Kidney capillary endothelial cell (primary cell): ENCODE results near the gene ZNF366.

Experiments used
- DNase-seq: peaks from one replicate; pipeline ENCODE4 v3.0.0-alpha.2; 2018; ENCODE audit warnings: low spot score

The ZNF366 gene

DNA sequence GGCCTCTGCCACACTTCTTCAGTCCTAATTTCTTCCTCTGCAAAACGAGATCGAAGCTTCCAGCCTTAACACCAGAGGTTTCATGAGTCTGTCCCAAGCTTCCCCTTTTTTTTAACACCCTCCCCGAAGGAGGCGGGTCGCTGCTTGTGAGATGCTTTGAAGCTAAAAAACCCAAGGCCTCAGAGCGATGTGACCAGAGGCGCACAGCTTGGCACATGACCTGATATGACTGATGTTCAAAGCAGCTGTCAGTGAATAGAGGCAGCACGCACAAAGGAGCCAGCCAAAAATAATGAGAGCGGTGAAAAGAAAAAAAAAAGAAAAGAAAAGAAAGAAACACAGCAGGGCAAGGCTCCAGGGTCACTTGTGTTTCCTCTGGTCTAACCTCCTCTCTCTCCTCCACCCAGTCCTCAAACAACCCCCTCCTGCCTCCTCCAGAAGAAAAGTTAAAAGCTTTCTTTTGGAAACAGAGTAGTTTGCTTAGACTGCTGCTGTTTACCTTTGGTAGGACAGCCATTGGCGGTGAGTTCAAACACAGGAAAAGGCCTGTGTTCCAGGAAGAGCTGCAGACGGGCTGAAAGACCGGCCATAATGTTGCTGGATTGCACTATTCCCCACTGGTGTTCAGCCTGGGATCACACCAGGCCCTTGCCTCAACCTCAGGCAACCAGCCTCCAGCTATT is 10.9 kb upstream of the ZNF366 start:
- no peak for DNase-seq

DNA sequence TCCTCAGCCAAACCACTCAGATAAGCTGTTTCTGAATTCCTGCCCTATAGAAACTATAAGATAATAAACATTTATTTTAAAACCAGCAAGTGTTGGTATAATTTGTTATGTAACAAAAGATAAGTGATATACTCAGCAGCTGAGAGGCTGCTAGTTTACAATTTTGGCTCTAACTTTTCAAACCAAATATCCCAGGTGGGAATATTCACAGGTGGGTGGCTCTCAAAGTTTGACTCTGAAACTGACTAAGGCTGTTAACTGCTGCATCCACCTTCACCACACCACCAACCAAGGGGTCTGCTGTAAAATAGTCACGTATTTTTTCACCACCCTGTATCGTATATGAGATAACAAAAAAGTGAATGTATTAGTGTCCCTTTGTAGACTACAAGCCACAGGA is 9.7 kb upstream of the ZNF366 start:
- no peak for DNase-seq

DNA sequence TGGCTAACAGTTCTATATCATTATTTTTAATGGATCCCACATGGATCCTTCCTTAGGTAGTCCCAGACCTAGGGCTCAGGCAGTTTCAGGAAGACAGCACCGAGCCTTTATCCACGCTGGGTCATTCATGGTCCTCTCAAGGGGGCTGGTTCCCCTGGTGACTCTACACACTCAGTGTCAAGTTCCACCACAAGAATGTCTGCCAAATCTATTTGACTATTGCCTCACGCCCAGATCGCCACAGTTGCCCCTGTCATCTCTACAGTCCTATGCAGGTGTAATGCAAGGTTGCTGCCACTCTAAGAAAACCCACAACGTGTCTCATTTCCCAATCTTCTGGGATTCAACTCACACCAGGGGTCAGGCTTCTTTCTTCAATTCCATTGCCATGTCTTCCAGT is 8.0 kb upstream of the ZNF366 start:
- DNase-seq = no peak

DNA sequence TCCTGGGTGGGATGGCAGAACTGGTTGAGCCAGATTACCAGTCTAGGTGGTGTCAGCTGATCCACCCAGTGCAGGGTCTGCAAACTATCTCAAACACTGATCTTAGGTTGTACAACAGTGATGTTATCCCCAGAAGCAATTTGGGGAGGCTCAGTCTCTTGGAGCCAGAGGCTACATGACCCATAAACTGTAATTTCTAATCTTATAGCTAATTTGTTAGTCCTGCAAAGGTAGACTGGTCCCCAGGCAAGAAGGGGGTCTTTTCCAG is 5.3 kb upstream of the ZNF366 start:
- DNase-seq = no peak

DNA sequence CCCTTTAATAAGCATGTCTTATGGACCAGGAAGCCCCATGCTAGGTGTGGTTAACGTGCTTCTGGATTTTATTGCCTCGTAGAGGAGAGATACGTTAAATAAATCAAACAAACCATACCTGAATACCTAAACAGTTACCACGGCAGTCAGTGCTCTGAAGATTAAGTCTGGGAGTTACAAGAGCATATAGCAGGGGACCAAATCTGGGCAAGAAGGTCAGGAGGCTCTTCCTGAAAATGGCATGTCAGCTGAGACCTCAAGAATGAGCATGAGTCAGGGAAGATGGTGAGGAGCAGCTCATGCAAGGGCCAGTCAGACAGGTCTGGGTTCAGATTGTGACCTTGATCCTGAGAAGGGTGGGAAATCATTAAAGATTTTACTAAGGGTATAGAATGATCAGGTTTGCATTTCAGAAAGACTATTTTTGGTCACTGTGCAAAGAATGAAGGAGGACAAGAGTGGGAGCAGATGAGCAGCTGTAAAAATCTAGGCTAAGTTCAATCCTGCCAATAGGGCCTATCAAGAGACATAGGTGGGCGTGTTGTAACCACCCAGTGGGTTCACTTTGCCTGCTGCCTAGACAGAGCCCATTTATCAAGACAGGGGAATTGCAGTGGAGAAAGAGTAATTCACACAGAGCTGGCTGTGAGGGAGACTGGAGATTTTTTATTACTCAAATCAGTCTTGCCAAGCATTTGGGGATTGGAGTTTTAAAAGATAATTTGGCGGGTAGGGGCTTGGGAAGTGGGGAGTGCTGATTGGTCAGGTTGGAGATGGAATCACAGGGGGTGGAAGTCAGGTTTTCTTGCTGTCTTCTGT is 4.8 kb upstream of the ZNF366 start:
- peak; percentile 56 for DNase-seq

DNA sequence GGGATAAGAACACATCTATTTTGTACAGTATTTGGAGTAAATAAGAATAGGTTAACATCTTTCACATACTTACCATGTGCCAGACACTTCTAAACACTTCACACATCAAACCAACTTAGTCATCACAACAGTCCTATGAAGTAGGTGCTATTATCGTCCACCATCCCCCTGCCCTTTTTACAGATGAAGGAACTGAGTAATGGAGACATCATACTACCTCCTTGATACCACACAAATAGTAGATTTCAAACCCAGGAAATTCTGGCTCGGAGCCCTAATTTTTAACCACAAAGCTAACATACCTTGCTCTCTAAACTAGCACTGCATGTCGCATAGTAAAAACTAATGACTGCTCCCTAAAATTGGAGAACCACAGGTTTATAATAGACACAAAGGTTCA is 4.2 kb upstream of the ZNF366 start:
- DNase-seq = peak; percentile 95

DNA sequence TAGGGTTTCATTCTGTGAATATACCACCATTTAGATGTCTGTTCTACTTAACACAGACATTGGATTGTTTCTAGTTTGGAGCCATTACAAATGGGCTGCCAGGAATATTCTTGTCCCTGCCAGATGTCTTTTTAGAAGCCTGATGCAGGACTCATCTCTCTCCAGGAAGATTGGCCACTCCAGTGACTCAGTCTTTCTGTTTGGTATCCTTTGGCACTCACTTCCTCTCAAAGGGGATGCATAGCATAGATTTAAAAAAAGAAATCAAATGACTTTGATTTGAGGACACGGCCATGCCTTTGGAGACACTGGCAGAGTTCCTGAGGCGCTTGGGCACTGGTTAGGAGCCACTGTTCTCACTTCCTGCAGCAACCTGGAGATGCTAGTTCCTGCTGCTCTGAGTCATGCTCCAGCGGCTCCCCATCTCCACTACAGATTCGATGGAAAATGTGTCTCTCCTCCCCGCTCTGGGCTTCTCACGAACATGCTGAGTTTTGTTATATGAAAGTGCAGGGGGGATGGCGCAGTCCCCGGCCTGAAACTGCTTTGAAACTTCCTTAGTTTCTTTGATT is 3.5 kb upstream of the ZNF366 start:
- peak; percentile 98 for DNase-seq

DNA sequence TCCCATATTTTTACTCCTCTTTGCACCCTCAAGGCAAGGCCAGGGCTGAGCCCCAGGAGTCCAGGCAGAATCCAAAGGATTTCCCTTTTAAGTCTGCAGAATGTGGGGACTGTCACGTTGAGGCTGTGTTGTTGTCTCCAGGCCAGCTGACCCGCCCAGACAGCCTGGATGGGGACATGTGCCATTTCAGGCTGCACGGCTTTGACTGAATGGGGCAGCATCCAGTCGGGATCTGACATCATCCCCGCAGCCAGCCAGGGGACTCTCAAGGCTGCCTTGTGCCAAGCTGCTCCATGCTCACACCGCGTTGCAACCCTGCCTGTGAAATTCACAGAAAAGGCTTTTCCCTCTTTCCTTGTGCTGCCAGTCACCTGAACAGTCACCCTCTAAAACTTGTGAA is 2.2 kb upstream of the ZNF366 start:
- no peak for DNase-seq

DNA sequence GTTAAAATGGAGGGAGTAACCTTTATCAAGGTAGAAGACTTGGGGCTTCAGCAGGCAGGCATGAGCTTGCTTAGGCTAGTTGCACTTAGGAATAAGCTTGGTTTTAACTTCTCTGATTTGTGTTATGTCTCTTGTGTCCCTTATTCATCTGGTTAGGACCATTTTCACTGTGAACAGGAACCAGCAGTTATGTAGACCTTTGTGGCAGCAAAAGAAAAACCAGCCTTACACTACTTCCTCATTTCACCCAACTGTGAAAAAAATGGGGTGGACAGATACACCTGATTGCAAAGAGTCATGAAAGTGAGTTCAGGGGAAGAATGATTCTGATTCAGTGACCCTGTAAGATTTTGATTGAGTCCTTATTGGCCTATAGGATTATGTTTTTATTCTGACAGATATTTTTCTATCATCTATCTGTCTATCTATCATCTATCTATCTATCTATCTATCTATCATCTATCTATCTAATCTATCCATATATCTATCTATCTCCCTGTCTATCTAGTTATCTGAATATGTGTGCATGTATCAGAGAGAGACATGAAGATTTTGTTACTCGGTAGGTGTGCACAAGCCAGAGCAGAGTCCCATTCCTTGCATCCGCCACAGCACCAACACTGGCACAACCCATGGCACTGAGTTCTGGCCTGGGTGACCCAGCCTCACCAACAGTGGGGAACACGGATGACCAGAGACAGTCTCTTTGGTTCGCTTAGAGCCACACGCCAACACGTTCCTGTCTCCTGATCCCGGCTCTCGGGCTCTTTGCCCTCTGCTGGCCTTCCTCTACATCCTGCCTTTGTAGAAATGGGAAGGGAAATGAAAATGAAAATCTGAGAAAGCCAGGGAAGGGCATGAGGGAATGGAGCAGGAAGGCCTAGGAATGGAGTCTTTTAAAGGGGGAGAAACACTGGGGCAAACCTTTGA is 1.3 kb upstream of the ZNF366 start:
- DNase-seq = no peak

DNA sequence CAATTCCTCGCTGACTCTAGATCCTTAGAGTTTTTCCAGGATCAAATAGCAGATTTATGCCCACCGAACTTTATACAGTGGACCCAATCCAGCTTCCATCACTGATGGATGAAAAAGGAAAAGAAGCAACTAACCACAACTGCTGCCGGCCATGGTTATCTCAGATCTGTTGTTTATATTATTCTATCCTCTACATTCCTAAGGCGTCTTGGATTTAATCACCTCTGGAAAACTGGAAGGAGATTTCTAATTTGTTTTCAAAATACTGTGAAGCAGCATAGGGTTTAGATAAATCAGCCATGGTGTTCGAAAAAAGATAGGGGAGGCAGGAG is 663 bp upstream of the ZNF366 start:
- DNase-seq = no peak

DNA sequence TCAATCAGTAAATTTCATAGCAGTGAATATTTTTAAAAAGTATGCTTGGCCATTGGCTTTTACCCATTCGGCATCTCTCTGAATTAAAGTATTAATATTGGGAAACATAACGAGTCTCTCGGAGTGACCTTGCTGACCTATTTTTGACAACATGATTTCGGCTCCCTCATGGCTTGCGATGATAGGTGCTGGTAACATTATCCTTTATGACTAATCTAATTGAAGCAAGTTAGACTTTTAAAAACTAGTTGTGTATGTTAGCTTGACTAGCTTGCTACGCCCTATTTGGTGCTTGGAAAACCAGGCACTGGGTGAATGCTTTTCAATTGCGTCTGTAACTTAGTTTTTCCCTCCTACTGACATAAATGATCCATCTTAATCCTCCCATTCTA is 1.1 kb downstream of the ZNF366 start:
- no peak for DNase-seq

DNA sequence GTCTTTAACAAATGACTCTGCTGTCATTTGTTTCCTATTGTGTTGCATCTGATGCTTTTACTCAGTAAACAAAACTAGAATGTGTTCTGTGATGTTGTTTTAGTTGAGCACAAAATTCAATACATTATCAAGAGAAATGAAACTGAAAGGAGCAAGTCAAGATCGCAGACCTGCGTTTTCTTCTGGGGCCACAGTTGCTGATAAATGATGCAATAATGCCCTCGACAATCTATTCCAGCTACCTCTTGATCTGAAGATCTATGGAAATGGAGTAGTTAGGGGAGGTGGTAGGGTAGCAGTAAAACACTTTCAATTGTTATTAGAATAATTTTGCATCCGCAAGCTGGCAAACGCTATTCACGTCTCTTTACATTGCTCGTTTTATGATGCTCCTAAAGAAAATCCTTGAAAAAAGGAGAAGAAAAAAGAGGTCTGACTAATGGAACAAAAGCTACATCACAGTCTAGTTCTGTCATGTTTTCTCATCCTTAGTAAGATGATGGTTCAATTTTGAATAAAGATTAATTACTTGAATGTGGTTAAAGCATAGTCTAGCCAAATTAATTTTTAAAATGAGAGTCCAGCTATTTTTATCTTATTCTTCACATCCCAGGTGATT is 1.6 kb downstream of the ZNF366 start:
- no peak for DNase-seq

DNA sequence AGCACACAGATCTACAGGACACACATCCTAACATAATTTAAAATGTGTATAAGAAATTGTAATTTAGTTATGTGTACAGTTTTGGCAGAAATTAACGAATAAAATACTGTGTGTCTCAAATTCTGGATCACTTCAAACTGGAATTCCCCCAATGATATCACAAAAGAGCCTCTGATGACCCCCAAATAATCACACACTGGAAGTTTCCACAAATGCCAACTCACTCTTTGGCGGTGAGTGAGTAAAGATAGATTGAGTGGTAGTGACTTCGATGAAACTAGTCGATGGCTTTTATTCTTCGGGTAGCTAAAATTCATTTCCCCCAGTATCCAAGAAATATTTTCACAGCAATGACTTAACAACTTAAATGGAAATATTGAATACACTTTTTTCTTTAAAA is 2.2 kb downstream of the ZNF366 start:
- no peak for DNase-seq

DNA sequence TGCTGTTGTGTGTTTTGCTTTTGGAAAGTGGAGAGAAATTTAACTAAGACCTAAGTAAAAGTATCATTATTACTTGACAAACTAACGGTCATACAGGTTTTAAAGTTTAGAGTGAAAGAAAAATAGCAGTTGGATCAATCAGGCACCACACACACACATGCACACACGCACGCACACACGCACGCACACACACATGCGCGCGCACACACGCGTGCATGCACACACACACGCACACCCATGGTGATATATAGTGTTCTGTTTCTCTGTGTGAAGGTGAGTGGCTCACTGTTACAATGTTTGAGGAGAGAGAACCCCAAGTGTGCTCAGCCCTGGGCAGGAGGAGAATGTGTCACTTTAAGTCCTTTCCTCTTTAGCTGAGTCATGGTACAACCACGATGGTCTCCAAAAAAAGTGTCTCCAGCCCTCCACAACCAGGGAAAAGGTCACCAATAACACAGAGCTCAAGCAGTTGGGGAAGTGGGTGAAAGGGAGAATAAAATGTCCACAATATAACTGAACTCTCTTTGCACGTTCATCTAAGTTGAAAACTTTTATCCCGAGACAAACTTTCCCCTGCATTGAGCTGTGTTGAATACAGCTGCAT is 3.2 kb downstream of the ZNF366 start:
- DNase-seq = peak; percentile 82

DNA sequence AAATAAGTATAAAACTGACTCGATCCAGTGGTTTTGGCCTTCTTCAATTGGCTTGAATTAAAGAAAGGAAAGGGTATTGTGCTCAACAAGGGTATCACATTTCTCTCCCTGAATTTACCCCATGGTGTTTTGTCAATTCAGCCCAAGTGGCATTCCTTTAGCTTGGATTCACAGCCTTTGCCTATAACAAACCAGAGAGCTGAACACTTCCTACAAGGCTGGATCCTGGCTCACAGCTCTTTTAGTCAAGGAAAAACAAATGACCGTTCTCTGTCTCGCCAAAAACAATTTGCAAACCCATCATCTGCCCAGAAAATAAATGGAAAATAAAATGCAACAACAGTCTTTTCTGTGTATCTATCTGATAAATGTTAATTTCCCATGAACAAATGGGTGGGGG is 5.7 kb downstream of the ZNF366 start:
- DNase-seq = no peak

DNA sequence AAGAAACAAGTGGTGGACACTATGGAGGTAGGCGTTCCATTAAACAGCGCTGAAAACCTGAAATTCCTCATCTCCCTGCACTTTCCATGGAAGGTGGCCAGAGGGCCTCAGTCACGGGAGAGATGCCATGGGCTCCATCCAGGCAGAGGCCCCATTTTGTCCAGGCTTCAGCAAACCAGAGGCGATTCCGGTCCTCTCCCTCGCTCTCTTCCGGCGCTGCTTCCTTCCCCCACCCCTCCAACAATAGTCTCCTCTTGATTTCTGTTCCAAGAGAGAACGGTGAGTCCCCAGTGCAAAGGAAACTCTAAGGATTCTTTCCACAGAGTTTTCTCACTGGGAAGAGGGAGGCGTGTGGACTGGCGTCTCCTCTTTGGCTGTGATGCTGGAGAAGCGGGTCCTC is 7.5 kb downstream of the ZNF366 start:
- DNase-seq = peak; percentile 36

DNA sequence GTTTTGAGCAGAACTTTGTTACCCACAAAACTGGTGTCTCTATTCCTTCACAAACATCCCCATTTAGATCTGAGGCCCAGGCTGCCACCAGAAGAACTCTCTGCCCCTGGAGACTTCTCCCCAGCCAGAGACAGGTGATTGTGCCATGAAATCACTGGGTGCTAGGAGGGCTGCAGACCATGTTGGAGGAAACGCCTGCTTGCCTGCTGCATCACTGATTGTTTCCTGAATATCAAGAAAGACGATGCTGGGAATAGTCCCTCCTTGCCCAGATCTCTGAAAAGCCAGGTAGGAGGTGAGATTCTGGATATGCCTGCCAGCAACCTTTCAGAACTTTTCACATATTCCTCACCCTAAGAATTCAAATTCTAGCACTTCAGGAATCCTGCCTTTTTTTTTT is 8.1 kb downstream of the ZNF366 start:
- DNase-seq = no peak

DNA sequence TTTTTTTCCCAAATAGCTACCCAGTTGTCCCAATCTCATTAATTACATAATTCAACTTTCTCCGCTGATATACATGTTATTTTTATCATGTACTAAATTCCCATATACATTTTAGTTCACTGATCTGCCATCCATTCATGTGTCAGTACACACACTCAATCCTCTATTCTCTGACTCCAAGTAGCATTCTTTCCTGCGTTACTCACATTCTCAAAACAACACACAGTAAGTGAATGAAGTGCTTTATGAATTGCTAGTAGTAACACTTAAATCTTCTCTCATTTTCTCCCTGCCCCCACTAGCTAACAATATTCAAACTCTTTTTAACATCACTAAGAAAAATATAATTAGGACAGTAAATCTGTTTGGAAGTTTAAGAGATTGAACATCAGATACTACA is 8.9 kb downstream of the ZNF366 start:
- peak; percentile 51 for DNase-seq

DNA sequence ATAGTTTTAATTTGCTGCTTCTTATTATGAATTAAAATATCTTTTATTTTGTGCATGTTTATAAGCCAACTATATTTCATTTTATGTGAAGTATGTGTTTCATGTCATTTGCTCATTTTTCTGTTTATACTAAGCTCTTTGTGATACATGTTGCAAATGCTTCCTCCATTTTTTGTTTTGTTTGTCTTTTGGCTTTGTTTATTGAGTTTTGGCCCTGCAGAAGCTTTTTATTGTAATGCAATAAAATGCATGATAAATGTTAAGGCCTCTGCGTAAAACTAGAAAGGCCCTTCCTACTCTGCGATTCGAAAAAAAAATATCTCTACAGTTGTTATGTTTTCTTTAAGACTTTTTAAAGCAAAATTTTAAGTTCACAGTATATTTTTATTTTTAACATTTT is 9.4 kb downstream of the ZNF366 start:
- DNase-seq = no peak

DNA sequence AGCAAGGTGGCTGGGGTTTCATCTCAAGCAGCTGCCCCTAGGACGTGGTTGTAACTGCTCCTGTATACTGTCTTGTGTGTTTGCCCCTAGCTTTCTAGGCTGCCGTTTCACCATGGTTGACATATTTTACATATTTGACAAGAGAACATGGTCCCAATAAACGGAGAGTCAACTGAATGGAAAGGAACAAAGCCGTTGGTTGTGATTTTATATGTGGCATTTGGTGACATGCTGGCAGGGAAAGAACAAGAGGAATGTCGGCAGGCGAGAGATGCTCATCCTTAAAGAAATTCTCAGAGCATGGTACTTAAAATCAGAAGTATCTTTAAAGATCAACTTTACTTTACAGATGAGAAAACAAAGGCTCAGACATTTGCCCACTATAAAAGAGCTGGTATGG is 11.8 kb downstream of the ZNF366 start:
- DNase-seq = no peak

DNA sequence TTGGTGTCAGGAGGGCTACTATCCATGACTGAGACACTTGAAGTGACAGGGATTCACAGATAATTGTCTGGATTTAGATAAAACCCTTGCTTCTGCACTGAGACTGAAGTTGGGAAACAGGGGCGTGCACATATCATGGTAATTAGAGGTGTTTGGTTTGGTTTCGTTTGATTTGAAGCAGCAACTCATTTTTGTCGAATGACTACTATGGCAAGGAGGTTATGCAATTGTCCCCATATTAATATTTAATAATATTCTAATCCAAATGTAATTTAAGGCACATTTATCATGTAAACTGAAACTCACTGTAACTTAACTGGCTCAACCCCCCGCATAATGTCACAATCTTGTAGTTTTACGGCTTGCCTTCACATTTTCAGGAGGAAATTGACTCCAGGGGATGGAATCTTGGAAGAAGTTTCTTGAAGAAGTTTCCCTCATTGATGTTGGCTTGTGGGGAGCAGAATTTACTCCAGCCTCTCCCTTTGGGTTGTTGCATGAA is 12.5 kb downstream of the ZNF366 start:
- DNase-seq = no peak

DNA sequence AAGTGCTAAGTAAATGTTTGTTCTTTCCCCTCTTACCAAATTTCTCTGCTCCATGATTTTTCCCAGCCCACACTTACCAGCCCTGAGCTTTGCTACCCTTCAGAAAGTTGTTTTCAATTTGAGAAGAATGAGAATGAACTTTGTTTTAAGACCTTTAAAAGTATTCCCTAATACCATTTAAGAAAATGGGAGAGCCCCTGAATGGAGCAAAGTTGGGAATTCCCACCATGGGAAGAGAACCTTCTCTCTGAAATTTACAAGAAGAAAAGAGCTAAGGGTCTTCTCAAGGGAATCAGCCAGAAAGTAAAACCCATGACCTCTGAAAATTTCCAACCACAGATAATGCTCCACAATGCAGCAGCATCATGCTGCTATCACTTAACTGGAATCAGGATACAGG is 17.7 kb downstream of the ZNF366 start:
- no peak for DNase-seq
